H54 (cell line): ENCODE measurements around the gene ATP11A.

Source experiments
- DNase-seq: peaks from one replicate; pipeline ENCODE4 v3.0.0; 2011; ENCODE audit warnings: low spot score, mixed read lengths; ENCODE audit not compliant: insufficient read length
- FAIRE-seq: peaks from 3 replicates; lab custom pipeline; 2011; peaks lifted over from hg19 to GRCh38; lab: Jason Lieb, UNC
- POLR2A ChIP-seq: IDR thresholded peaks from 2 replicates; pipeline ENCODE4 v1.6.1; 2011; ENCODE audit warnings: low read depth, mild to moderate bottlenecking, low read length

ATP11A gene

GRCh38 chr13:112889351-112890290 is 199.8 kb downstream of the ATP11A start:
- no peak for TF ChIP-seq POLR2A
- no peak for DNase-seq
- FAIRE-seq: no peak

GRCh38 chr13:112890316-112891145 is 200.7 kb downstream of the ATP11A start:
- TF ChIP-seq POLR2A: no peak
- no peak for DNase-seq
- no peak for FAIRE-seq

GRCh38 chr13:112891477-112892401 is 201.9 kb downstream of the ATP11A start:
- DNase-seq (no peak), FAIRE-seq (no peak)

GRCh38 chr13:112892426-112893206 is 202.8 kb downstream of the ATP11A start:
- no peak for FAIRE-seq
- no peak for TF ChIP-seq POLR2A
- no peak for DNase-seq

More at GRCh38 chr13:112891477-112892401, 201.9 kb downstream of the ATP11A start:
- TF ChIP-seq POLR2A: no peak

- DNase-seq: no peak
- peak; percentile 41 for FAIRE-seq
- no peak for TF ChIP-seq POLR2A
Measured at GRCh38 chr13:112893207-112893569, 203.3 kb downstream of the ATP11A start.

GRCh38 chr13:112893570-112894422 is 204.0 kb downstream of the ATP11A start:
- TF ChIP-seq POLR2A: no peak
- peak; percentile 75 for DNase-seq
- FAIRE-seq: no peak

DNA sequence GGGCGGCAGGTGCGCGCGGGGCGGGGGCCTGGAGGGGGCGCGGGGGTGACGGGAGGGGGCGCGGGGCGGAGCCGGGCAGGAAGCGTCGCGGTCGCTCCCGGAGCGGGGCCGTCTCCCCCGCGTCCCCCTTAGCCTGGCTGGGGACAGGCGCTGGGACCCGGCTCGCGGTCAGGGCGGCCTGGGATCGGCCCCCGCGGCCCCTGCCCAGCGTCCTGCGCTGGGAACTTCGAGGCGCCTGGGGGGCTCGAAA is 204.5 kb downstream of the ATP11A start:
- DNase-seq: no peak
- FAIRE-seq: no peak
- TF ChIP-seq POLR2A: no peak

DNA sequence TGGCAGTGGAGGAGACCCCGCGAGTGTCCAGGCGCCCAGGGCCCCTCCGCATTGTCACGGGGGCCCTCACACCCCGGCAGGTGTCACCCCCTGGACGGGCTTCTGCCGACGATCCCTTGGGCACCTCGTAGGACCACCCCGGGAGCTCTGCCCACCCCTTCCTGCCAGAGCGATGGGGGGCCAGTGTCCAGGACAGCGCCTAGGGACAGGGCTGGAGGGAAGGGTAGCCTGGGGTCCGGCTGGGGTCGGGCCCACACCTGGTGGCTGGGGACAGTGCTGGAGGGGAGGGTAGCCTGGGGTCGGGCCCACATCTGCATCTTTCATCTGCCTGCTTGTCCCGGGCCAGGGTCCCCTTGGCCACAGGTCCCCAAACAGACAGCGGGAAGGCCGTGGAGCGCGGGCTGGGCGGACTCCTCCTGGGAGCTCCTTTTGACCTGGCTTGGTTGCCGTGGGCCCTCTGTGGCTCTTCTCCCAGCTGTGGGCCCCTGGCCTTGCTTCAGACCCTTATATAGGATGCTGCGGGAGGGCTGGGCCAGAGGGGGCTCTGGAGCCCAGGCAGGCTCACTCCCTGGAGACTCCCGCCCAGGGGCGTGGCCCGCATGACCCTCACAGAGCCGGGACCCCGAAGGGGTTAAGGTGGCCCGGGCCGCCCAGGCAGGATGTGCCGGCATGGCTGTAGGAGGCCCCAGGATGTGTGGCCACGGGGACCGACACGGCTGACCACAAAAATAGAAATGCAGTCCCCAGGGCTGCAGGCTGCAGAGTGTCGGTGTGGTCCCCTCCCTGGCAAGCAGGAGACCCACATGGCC is 205.0 kb downstream of the ATP11A start:
- no peak for DNase-seq
- no peak for FAIRE-seq
- TF ChIP-seq POLR2A: no peak

DNA sequence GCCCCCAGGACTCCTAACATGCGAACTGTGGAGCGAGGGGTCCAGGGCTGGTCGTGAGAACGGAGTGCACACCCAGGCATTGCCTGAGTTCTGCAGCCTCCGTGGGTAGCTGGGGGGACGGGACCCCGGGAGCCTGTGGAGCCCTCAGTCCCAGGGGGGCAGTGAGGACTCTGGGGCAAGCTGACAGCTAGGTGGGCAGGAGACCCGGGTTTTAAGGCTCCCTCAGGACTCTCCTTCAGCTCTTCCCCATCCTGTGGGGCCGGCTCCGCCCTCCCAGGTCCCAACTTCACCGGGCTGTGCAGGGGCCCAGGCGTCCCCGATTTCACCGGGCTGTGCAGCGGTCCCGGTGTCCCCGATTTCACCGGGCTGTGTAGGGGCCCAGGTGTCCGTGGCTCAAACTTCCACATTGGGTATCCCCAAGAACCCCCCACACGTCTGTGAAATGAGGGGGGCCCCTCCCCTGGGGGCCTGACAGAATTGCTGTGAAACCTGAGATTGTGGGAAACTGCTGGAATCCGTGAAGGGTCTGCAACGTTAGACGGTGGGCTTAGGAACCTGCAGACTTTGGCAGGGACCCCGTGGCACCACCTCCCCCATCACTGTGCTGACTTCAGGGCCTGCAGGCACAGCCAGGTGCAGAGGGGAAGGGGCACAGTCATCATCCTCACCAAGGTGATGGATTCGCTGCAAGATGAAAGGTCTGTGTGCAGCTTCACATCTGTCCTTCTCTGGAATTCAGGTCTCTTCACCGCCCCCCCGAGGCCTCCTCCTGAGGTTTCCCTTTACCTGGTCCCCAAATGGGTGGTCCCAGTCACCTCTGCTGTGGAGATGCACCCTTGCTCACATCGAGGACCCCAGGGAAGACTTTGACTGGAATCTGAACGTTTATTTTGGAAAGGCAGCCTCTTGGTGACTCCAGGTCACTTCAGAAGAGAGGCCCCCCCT is 206.0 kb downstream of the ATP11A start:
- FAIRE-seq (no peak), DNase-seq (no peak)
- no peak for TF ChIP-seq POLR2A
